H1 (cell line): ENCODE measurements around the gene PLG. TPM values are rescaled to one million over a fixed set of nuclear protein-coding genes. Genes with fewer than 3 reads are reported as not detected.

Experiments
- CTCF ChIA-PET: fragments of 300-600 bp; sonication (Branson Sonifier 250); formaldehyde crosslinking; loops from one replicate; lab custom pipeline; 2021; ENCODE audit not compliant: partially characterized antibody; lab: Charles Lee
- POLR2A ChIA-PET: fragments of 300-600 bp; sonication (Branson Sonifier 250); formaldehyde crosslinking; loops from one replicate; lab custom pipeline; 2021; ENCODE audit warnings: inconsistent platforms; ENCODE audit not compliant: partially characterized antibody; lab: Charles Lee
- DNase-seq, 2 experiments: peaks; one replicate each; pipeline versions ENCODE4 v3.0.0 to v3.0.0-alpha.2; 2010 to 2022; ENCODE audit warnings: low spot score in 2 of 2, low read depth in 1 of 2, mixed read lengths in 1 of 2
- FAIRE-seq: peaks from 2 replicates; lab custom pipeline; 2011; peaks lifted over from hg19 to GRCh38; lab: Jason Lieb, UNC
- H2AFZ ChIP-seq: 2 replicates; pipeline ENCODE4 v1.8.1; 2012; ENCODE audit warnings: low read length, inconsistent platforms
- H2AK5ac ChIP-seq: 2 replicates; pipeline ENCODE4 v1.6.1; 2013; ENCODE audit warnings: low read depth, low read length
- H2BK120ac ChIP-seq: replicated peaks from 2 replicates; pipeline ENCODE3; 2013; ENCODE audit warnings: low read depth, low read length, inconsistent platforms
- H2BK12ac ChIP-seq: 2 replicates; pipeline ENCODE4 v1.6.1; 2013; ENCODE audit warnings: low read depth, low read length
- H2BK15ac ChIP-seq: 2 replicates; pipeline ENCODE4 v1.6.1; 2013; ENCODE audit warnings: low read length
- H2BK20ac ChIP-seq: 2 replicates; pipeline ENCODE4 v1.6.1; 2013; ENCODE audit warnings: low read length
- H2BK5ac ChIP-seq: 2 replicates; pipeline ENCODE4 v1.6.1; 2013; ENCODE audit warnings: low read depth, low read length
- H3K14ac ChIP-seq: 2 replicates; pipeline ENCODE4 v1.6.1; 2013; ENCODE audit warnings: inconsistent platforms; ENCODE audit not compliant: insufficient read length
- H3K18ac ChIP-seq: 2 replicates; pipeline ENCODE4 v1.6.1; 2013; ENCODE audit warnings: low read length; ENCODE audit errors: extremely low read depth
- H3K23ac ChIP-seq: 2 replicates; pipeline ENCODE4 v1.6.1; 2013; ENCODE audit warnings: inconsistent platforms; ENCODE audit not compliant: insufficient read length
- H3K23me2 ChIP-seq: 2 replicates; pipeline ENCODE4 v1.6.1; 2013; ENCODE audit warnings: low read depth, low read length
- H3K27ac ChIP-seq: 2 replicates; pipeline ENCODE4 v1.6.1; 2011; ENCODE audit warnings: low read depth, low read length, inconsistent platforms
- H3K27me3 ChIP-seq, 4 experiments: replicated peaks in 1 of 4; 1 replicate in 1 of 4; 2 replicates in 3 of 4; pipeline versions ENCODE4 v1.6.1 to v1.8.1; 2011 to 2013; ENCODE audit warnings: low read length in 3 of 4, mild to moderate bottlenecking in 3 of 4, inconsistent platforms in 2 of 4, mixed read lengths in 2 of 4, moderate library complexity in 1 of 4; ENCODE audit not compliant: control insufficient read depth in 3 of 4, insufficient read depth in 3 of 4; ENCODE audit errors: extremely low read depth in 1 of 4
- H3K36me3 ChIP-seq, 4 experiments: 2 replicates each; pipeline versions ENCODE4 v1.6.1 to v1.8.1; 2011 to 2013; ENCODE audit warnings: mild to moderate bottlenecking in 4 of 4, low read length in 3 of 4, moderate library complexity in 2 of 4, control low read depth in 1 of 4, inconsistent platforms in 1 of 4; ENCODE audit not compliant: insufficient read depth in 4 of 4, control insufficient read depth in 2 of 4
- H3K4ac ChIP-seq: replicated peaks from 2 replicates; pipeline ENCODE3; 2013; ENCODE audit warnings: low read length, low read depth, mixed read lengths, inconsistent platforms; ENCODE audit not compliant: insufficient read length
- H3K4me1 ChIP-seq, 4 experiments: replicated peaks in 1 of 4; 1 replicate in 1 of 4; 2 replicates in 3 of 4; pipeline versions ENCODE4 v1.6.1 to v1.8.1; 2011 to 2013; ENCODE audit warnings: low read length in 3 of 4, inconsistent platforms in 2 of 4, mixed read lengths in 1 of 4; ENCODE audit not compliant: insufficient read depth in 4 of 4, control insufficient read depth in 3 of 4
- H3K4me2 ChIP-seq, 2 experiments: 2 replicates each; pipeline versions ENCODE4 v1.6.1 to v1.8.1; 2011 to 2013; ENCODE audit warnings: low read depth in 2 of 2, low read length in 2 of 2, control low read depth in 1 of 2, inconsistent platforms in 1 of 2, mild to moderate bottlenecking in 1 of 2; ENCODE audit not compliant: insufficient read depth in 1 of 2
- H3K4me3 ChIP-seq, 4 experiments: fragments of 200-600, 300-600 bp in 1 of 4; sonication (generic), shearing (Covaris generic), sonication (Bioruptor Twin) in 1 of 4; 2 replicates each; pipeline versions ENCODE4 v1.5.1 to v1.8.1; 2011 to 2016; ENCODE audit warnings: low read length in 4 of 4, low read depth in 3 of 4, control low read depth in 2 of 4, inconsistent platforms in 2 of 4, mild to moderate bottlenecking in 2 of 4, mixed read lengths in 1 of 4, moderate library complexity in 1 of 4; ENCODE audit not compliant: insufficient read depth in 2 of 4; ENCODE audit errors: extremely low read depth in 1 of 4
- H3K56ac ChIP-seq: replicated peaks from 2 replicates; pipeline ENCODE3; 2013; ENCODE audit warnings: low read depth, mild to moderate bottlenecking, mixed read lengths, low read length, inconsistent platforms; ENCODE audit not compliant: insufficient read length
- H3K79me1 ChIP-seq: 2 replicates; pipeline ENCODE4 v1.6.1; 2013; ENCODE audit warnings: low read depth, low read length, control low read depth
- H3K79me2 ChIP-seq, 2 experiments: 2 replicates each; pipeline versions ENCODE4 v1.6.1 to v1.8.1; 2012 to 2013; ENCODE audit warnings: low read length in 2 of 2, mild to moderate bottlenecking in 2 of 2, inconsistent platforms in 1 of 2; ENCODE audit not compliant: insufficient read depth in 2 of 2, control insufficient read depth in 1 of 2
- H3K9ac ChIP-seq, 4 experiments: replicated peaks in 1 of 4; 1 replicate in 1 of 4; 2 replicates in 3 of 4; pipeline versions ENCODE4 v1.6.1 to v1.8.1; 2011 to 2013; ENCODE audit warnings: low read depth in 3 of 4, low read length in 3 of 4, control low read depth in 2 of 4, mild to moderate bottlenecking in 2 of 4, moderate library complexity in 2 of 4, inconsistent platforms in 1 of 4; ENCODE audit errors: extremely low read depth in 1 of 4
- H3K9me3 ChIP-seq, 2 experiments: 2 replicates each; pipeline versions ENCODE4 v1.6.1 to v1.8.1; 2012 to 2013; ENCODE audit warnings: mild to moderate bottlenecking in 2 of 2, moderate library complexity in 2 of 2, control low read depth in 1 of 2, inconsistent platforms in 1 of 2, low read depth in 1 of 2, low read length in 1 of 2, mixed read lengths in 1 of 2; ENCODE audit not compliant: insufficient read depth in 2 of 2
- H4K20me1 ChIP-seq, 2 experiments: replicated peaks in 1 of 2; 2 replicates each; pipeline versions ENCODE3 to v1.8.1; 2011 to 2013; ENCODE audit warnings: inconsistent platforms in 2 of 2, low read length in 2 of 2, mild to moderate bottlenecking in 1 of 2; ENCODE audit not compliant: insufficient read depth in 2 of 2, control insufficient read depth in 1 of 2
- H4K5ac ChIP-seq: 2 replicates; pipeline ENCODE4 v1.6.1; 2013; ENCODE audit warnings: low read length, low read depth, mixed read lengths, inconsistent platforms; ENCODE audit not compliant: insufficient read length
- H4K8ac ChIP-seq: 2 replicates; pipeline ENCODE4 v1.8.0; 2013; ENCODE audit warnings: mild to moderate bottlenecking, moderate library complexity, low read length, inconsistent platforms; ENCODE audit not compliant: insufficient read depth; ENCODE audit errors: extremely low read depth
- H4K91ac ChIP-seq: replicated peaks from 2 replicates; pipeline ENCODE3; 2013; ENCODE audit warnings: low read length, mixed read lengths, inconsistent platforms; ENCODE audit not compliant: insufficient read length
- CREB1 ChIP-seq: IDR thresholded peaks from 2 replicates; pipeline ENCODE4 v1.6.1; 2012; ENCODE audit warnings: inconsistent platforms
- GABPA ChIP-seq: IDR thresholded peaks from 2 replicates; pipeline ENCODE4 v1.6.1; 2011; ENCODE audit warnings: mild to moderate bottlenecking, low read length, moderate library complexity, borderline replicate concordance; ENCODE audit not compliant: insufficient read depth
- POU5F1 ChIP-seq: IDR thresholded peaks from 2 replicates; pipeline ENCODE4 v1.6.1; 2011; ENCODE audit warnings: low read depth, mild to moderate bottlenecking, low read length, moderate library complexity
- RAD21 ChIP-seq, 2 experiments: IDR thresholded peaks in 1 of 2; conservative IDR thresholded peaks in 1 of 2; 2 replicates each; pipeline ENCODE4 v1.6.1; 2011; ENCODE audit warnings: low read depth in 2 of 2, low read length in 2 of 2, improper control_type of control experiment in 1 of 2, inconsistent platforms in 1 of 2, mild to moderate bottlenecking in 1 of 2, moderate library complexity in 1 of 2
- RFX5 ChIP-seq: IDR thresholded peaks from 2 replicates; pipeline ENCODE4 v1.6.1; 2011; ENCODE audit warnings: low read depth, low read length, improper control_type of control experiment, borderline replicate concordance
- SIN3A ChIP-seq, 2 experiments: IDR thresholded peaks in 1 of 2; conservative IDR thresholded peaks in 1 of 2; 2 replicates each; pipeline ENCODE4 v1.6.1; 2011 to 2012; ENCODE audit warnings: low read length in 2 of 2, improper control_type of control experiment in 1 of 2, low read depth in 1 of 2, mild to moderate bottlenecking in 1 of 2
- SIRT6 ChIP-seq: IDR thresholded peaks from one replicate; pipeline ENCODE4 v1.7.1; 2012; ENCODE audit warnings: low read length, inconsistent platforms
- SIX5 ChIP-seq: IDR thresholded peaks from 2 replicates; pipeline ENCODE4 v1.6.1; 2011; ENCODE audit warnings: mild to moderate bottlenecking, low read depth, low read length
- SP1 ChIP-seq: IDR thresholded peaks from 2 replicates; pipeline ENCODE4 v1.6.1; 2011; ENCODE audit warnings: low read depth, low read length
- SRF ChIP-seq: IDR thresholded peaks from 2 replicates; pipeline ENCODE4 v1.6.1; 2011; ENCODE audit warnings: mild to moderate bottlenecking, low read depth, low read length, moderate library complexity
- SUZ12 ChIP-seq: fragments of 200-600 bp; sonication (generic); IDR thresholded peaks from 2 replicates; pipeline ENCODE4 v1.6.1; 2012; ENCODE audit warnings: mild to moderate bottlenecking, inconsistent platforms, low read length, moderate library complexity, mixed read lengths
- WGBS, 2 experiments: shearing (Covaris generic) in 1 of 2; methylation state at CpG; one replicate each; pipeline versions ENCODE4 v1.1.6 to v1.1.7; 2013 to 2015; ENCODE audit warnings: low lambda C conversion rate in 2 of 2, mixed read lengths in 2 of 2, inconsistent platforms in 1 of 2, low coverage in 1 of 2, missing lambda C conversion rate in 1 of 2; ENCODE audit not compliant: insufficient replicate concordance in 2 of 2, insufficient coverage in 1 of 2, insufficient read length in 1 of 2; ENCODE audit errors: extremely low coverage in 1 of 2, missing lambda C conversion rate in 1 of 2; 5-methylcytosine and 5-hydroxymethylcytosine counted together
- polyA plus RNA-seq, 7 experiments: library from polyadenylated mRNA; depleted of rRNA in 3 of 7; stranded (reverse) in 5 of 7; unstranded in 2 of 7; fragments of >200 nt in 5 of 7; fragments of 200-250 nt in 2 of 7; gene quantifications; 1 replicate in 5 of 7; 2 replicates in 1 of 7; 4 replicates in 1 of 7; pipeline versions ENCODE4 v1.2.1 to v1.2.3, GENCODE V29; 2011 to 2013; ENCODE audit warnings: missing spikeins in 2 of 7, mixed read lengths in 2 of 7
- total RNA-seq: library from RNA; stranded (reverse); fragmentation: NEBNext Ultra II Directional; extraction: Animal tissue kit (Norgen Biotek cat#: 25700); gene quantifications from 2 replicates; pipeline ENCODE4 v1.2.1, GENCODE V29; 2021
- TF ChIP-seq, protein P1 (sequence below): IDR thresholded peaks from 2 replicates; pipeline ENCODE4 v1.6.1; 2011; ENCODE audit warnings: low read depth, mild to moderate bottlenecking, low read length; ENCODE audit not compliant: insufficient read depth
- TF ChIP-seq, protein P2 (sequence below): IDR thresholded peaks from 2 replicates; pipeline ENCODE4 v1.6.1; 2012; ENCODE audit warnings: inconsistent platforms

The PLG gene
- total and polyA plus RNA-seq, 2 of the 8 experiments (the other 6 are each of a cell fraction or from before 2014, with no cell fraction given) = not detected

DNA sequence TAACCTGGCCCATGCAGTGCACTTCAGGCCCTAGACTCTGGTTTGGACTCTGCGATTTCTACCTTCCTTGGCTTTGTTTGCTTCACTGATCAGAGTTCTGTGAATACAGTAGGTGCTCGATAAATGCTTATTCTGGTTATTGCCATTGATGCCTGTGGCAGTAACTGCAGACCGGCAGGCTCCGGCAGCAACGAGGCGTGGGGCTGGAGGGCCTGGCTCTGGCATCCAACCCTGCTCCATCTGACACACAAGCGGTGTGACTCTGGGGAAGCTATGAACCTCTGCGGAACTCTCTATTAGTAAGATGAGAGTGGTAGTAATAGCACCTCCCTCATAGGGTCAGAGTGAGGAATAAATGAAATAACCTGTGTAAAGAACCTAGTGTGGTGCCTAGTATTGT is 66.1 kb downstream of the PLG start:
- no peaks in the 10 kb centered on the region for H3K9me3 ChIP-seq
- H3K27ac ChIP-seq = no peak overlapping the region
- H3K23me2 ChIP-seq = peaks cover 8% of the 10 kb centered on the region; the same call in 1 of the 2 replicates
- no peak overlapping the region for H3K23ac ChIP-seq
- peaks cover 0 to 6% (median 4%) of the 10 kb centered on the region in 4 experiments; a peak in 3 of 7 replicates for H3K27me3 ChIP-seq
- H2BK20ac ChIP-seq = no peak overlapping the region
- DNase-seq (no peak), FAIRE-seq (no peak)
- H3K4me3 ChIP-seq = no peak overlapping the region
- H2BK15ac ChIP-seq = no peak overlapping the region
- no peaks in the 10 kb centered on the region for H3K4me1 ChIP-seq
- no peak overlapping the region for H4K5ac ChIP-seq
- peaks cover 0 to 2% of the 10 kb centered on the region in 2 experiments for H4K20me1 ChIP-seq
- WGBS, 2 experiments = 96% methylated on average over 8 of the region's 8 CpGs; no CpG with 5 or more reads in 1 of the 2 experiments
- H3K9ac ChIP-seq = no peak overlapping the region
- H3K4me2 ChIP-seq = no peak overlapping the region
- H3K18ac ChIP-seq = no peak overlapping the region
- CTCF ChIA-PET = interaction anchor here (0.5 to 2.1 kb wide), 12 partner anchors 9 to 503 kb away, joined by 3 to 14 read pairs (median 4); no protein-coding TSS in a partner anchor
- no peak overlapping the region for H4K91ac ChIP-seq
- H3K14ac ChIP-seq = no peak overlapping the region
- H2BK120ac ChIP-seq = no peak overlapping the region
- no peaks in the 10 kb centered on the region for H3K79me2 ChIP-seq
- no peak overlapping the region for H2AK5ac ChIP-seq
- peaks cover 2% of the 10 kb centered on the region; the same call in 1 of the 2 replicates for H3K79me1 ChIP-seq
- H2BK5ac ChIP-seq = no peak overlapping the region
- no peak overlapping the region for H3K4ac ChIP-seq
- no peak overlapping the region for H2BK12ac ChIP-seq
- H4K8ac ChIP-seq = no peak overlapping the region
- H3K56ac ChIP-seq = no peak overlapping the region
- POLR2A ChIA-PET = no interaction called here
- no peak for TF ChIP-seq SP1
- TF ChIP-seq SIRT6 = no peak
- TF ChIP-seq SRF = no peak
- no peak for TF ChIP-seq GABPA
- TF ChIP-seq SUZ12 = no peak
- TF ChIP-seq, protein P1, sequence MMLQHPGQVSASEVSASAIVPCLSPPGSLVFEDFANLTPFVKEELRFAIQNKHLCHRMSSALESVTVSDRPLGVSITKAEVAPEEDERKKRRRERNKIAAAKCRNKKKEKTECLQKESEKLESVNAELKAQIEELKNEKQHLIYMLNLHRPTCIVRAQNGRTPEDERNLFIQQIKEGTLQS = no peak
- TF ChIP-seq, protein P2, sequence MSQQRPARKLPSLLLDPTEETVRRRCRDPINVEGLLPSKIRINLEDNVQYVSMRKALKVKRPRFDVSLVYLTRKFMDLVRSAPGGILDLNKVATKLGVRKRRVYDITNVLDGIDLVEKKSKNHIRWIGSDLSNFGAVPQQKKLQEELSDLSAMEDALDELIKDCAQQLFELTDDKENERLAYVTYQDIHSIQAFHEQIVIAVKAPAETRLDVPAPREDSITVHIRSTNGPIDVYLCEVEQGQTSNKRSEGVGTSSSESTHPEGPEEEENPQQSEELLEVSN = no peak
- TF ChIP-seq RAD21 (IDR thresholded peaks at IDR 0.05 in 1 of 2, conservative IDR thresholded peaks at IDR 0.05 in 1 of 2; ENCODE audit: low read depth in 2 of 2, low read length in 2 of 2) = no peak
- TF ChIP-seq POU5F1 = no peak
- TF ChIP-seq SIN3A (conservative IDR thresholded peaks at IDR 0.05 in 1 of 2, IDR thresholded peaks at IDR 0.05 in 1 of 2; ENCODE audit: low read depth in 1 of 2, low read length in 2 of 2) = no peak
- TF ChIP-seq RFX5 = no peak
- no peak for TF ChIP-seq CREB1
- no peak for TF ChIP-seq SIX5
- H2AFZ ChIP-seq = no peak overlapping the region
- H3K36me3 ChIP-seq = no peaks in the 10 kb centered on the region
